Activated CD8-positive, alpha-beta T cell treated with anti-CD3 and anti-CD28 coated beads, Interleukin-2, amount 10 ng/mL, durations not matched to agents 7 days and 5 days (primary cell): Measurements from ENCODE around the gene SACS. TPM values are rescaled to one million over a fixed set of nuclear protein-coding genes. Genes with fewer than 3 reads are reported as not detected.
"Not testable (repeated sequence)": the region's sequence is repeated elsewhere in the genome, so short reads cannot be mapped to it uniquely, and the experiment has no call there.

ENCODE experiments used
- ATAC-seq: fragments of 150-1000 bp; cut with Tn5 transposase; one replicate; pipeline ENCODE4 v1.10.0; 2021; ENCODE audit warnings: moderate library complexity
- CTCF ChIA-PET: fragments of 350-600 bp; sonication (Branson Sonifier 250); formaldehyde crosslinking; loops from one replicate; lab custom pipeline; 2021; ENCODE audit warnings: antibody characterized with exemption; lab: Charles Lee
- POLR2A ChIA-PET: fragments of 350-600 bp; sonication (Branson Sonifier 250); formaldehyde crosslinking; loops from one replicate; lab custom pipeline; 2021; ENCODE audit warnings: antibody characterized with exemption; lab: Charles Lee
- DNase-seq: peaks from one replicate; pipeline ENCODE4 v3.0.0-alpha.2; 2020
- H3K27ac Mint-ChIP-seq: one replicate; pipeline ENCODE4 v1.8.0; 2021; ENCODE audit warnings: mild to moderate bottlenecking, mixed read lengths
- H3K27me3 Mint-ChIP-seq: one replicate; pipeline ENCODE4 v1.8.0; 2021; ENCODE audit warnings: low read depth, mixed read lengths
- H3K36me3 Mint-ChIP-seq: one replicate; pipeline ENCODE4 v1.8.0; 2021; ENCODE audit warnings: low read depth, mixed read lengths
- H3K4me1 Mint-ChIP-seq: one replicate; pipeline ENCODE4 v1.8.0; 2021; ENCODE audit warnings: low read depth, mixed read lengths
- H3K4me3 Mint-ChIP-seq: one replicate; pipeline ENCODE4 v1.8.0; 2021; ENCODE audit warnings: mild to moderate bottlenecking, mixed read lengths
- H3K9me3 Mint-ChIP-seq: one replicate; pipeline ENCODE4 v1.8.0; 2022; ENCODE audit warnings: mixed read lengths; ENCODE audit not compliant: insufficient read depth
- total RNA-seq, 2 experiments: library from RNA; stranded (reverse); gene quantifications; one replicate each; pipeline ENCODE4 v1.2.3, GENCODE V29; 2021

The SACS gene
- total RNA-seq, 2 experiments from 2014 or later: 30.6 to 32.4 TPM

DNA sequence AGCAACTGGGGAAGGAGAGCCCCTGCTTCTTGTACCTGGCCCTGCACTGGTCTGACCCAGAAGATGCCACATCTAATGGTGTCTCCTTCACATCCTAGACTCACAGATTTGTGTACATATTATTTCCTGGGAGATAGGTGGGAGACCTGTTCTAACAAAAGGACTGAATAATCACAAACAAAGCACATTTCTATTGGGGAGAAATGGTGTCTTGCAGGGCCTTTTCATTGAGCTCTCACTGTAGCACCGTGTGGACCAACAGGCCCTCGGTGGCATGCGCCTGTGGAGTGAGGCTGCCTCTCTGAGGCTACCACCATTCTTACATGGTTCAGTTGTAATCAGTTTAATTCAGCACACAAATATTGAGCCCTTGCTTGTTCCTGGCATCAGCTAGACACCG, 989 bp upstream of the SACS start:
- Mint-ChIP-seq H3K9me3 (no peaks in the 10 kb centered on the region), H3K4me3 (no peak overlapping the region), H3K27me3 (peaks cover 37% of the 10 kb centered on the region), H3K4me1 (no peaks in the 10 kb centered on the region), H3K27ac (no peak overlapping the region), H3K36me3 (no peaks in the 10 kb centered on the region)
- CTCF ChIA-PET: no interaction called here
- ATAC-seq (no peak), DNase-seq (no peak)
- POLR2A ChIA-PET: no interaction called here

GRCh38 chr13:23432626-23433025, 876 bp downstream of the SACS start:
- peaks cover 39% of the 10 kb centered on the region for H3K27me3 Mint-ChIP-seq
- H3K4me3 Mint-ChIP-seq: no peak overlapping the region
- no peak for ATAC-seq
- ChIA-PET POLR2A (interaction anchor here (0.5 kb wide), 1 partner anchor 19 kb away, joined by 3 read pairs; no protein-coding TSS in a partner anchor), CTCF (no interaction called here)
- no peak overlapping the region for H3K27ac Mint-ChIP-seq
- no peak for DNase-seq
- H3K36me3 Mint-ChIP-seq: no peaks in the 10 kb centered on the region
- H3K9me3 Mint-ChIP-seq: no peaks in the 10 kb centered on the region
- H3K4me1 Mint-ChIP-seq: no peaks in the 10 kb centered on the region

DNA sequence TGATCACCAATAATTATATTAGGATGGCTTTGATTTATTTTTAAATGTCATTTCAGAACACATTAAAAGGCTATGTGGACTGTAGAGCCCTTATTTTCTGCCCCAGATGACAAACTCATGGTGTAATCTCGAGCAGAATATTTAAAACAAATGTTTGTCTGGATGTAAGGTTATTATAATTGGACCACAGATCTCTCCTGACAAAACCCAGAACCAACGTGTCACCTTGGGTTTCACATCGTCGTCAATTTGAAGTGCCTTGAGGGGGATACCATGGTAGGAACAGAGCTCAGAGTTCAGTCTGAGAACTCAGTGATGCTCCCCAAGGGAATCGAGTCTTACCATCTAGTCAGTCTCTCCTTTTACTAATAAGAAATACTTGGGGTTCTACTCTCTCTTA, 2.8 kb downstream of the SACS start:
- POLR2A ChIA-PET: no interaction called here
- CTCF ChIA-PET: no interaction called here
- no peak for DNase-seq
- Mint-ChIP-seq H3K27ac (no peak overlapping the region), H3K36me3 (no peaks in the 10 kb centered on the region), H3K4me3 (no peak overlapping the region), H3K9me3 (no peaks in the 10 kb centered on the region), H3K27me3 (peaks cover 33% of the 10 kb centered on the region), H3K4me1 (no peaks in the 10 kb centered on the region)
- ATAC-seq: no peak

GRCh38 chr13:23427881-23428528, 5.5 kb downstream of the SACS start:
- Mint-ChIP-seq H3K27ac (no peak overlapping the region), H3K4me3 (no peak overlapping the region), H3K36me3 (no peaks in the 10 kb centered on the region), H3K4me1 (no peaks in the 10 kb centered on the region), H3K9me3 (no peaks in the 10 kb centered on the region), H3K27me3 (peaks cover 20% of the 10 kb centered on the region)
- no peak for ATAC-seq
- POLR2A ChIA-PET: interaction anchor here (0.9 kb wide), 1 partner anchor 18 kb away, joined by 3 read pairs; no protein-coding TSS in a partner anchor
- CTCF ChIA-PET: interaction anchor here (0.9 kb wide), 1 partner anchor 11 kb away, joined by 3 read pairs; no protein-coding TSS in a partner anchor
- DNase-seq: no peak

- CTCF ChIA-PET: interaction anchor here (0.9 kb wide), 1 partner anchor 12 kb away, joined by 3 read pairs; no protein-coding TSS in a partner anchor
- peaks cover 15% of the 10 kb centered on the region for H3K27me3 Mint-ChIP-seq
- POLR2A ChIA-PET: interaction anchor here (0.7 to 0.9 kb wide), 2 partner anchors 18 to 130 kb away, joined by 3 read pairs; no protein-coding TSS in a partner anchor
Measured at GRCh38 chr13:23427342-23427843, 6.1 kb downstream of the SACS start.

GRCh38 chr13:23421596-23421995, 11.9 kb downstream of the SACS start:
- no peaks in the 10 kb centered on the region for H3K4me1 Mint-ChIP-seq
- ChIA-PET POLR2A (no interaction called here), CTCF (no interaction called here)
- ATAC-seq: no peak
- DNase-seq: no peak
- H3K9me3 Mint-ChIP-seq: no peaks in the 10 kb centered on the region
- no peaks in the 10 kb centered on the region for H3K36me3 Mint-ChIP-seq
- H3K27ac Mint-ChIP-seq: no peak overlapping the region
- H3K4me3 Mint-ChIP-seq: no peak overlapping the region
- H3K27me3 Mint-ChIP-seq: no peaks in the 10 kb centered on the region

More at GRCh38 chr13:23427342-23427843, 6.1 kb downstream of the SACS start:
- ATAC-seq (no peak), DNase-seq (no peak)
- Mint-ChIP-seq H3K36me3 (no peaks in the 10 kb centered on the region), H3K9me3 (no peaks in the 10 kb centered on the region), H3K27ac (no peak overlapping the region), H3K4me3 (no peak overlapping the region), H3K4me1 (no peaks in the 10 kb centered on the region)

GRCh38 chr13:23418776-23419683, 14.5 kb downstream of the SACS start:
- no peak for ATAC-seq
- H3K4me3 Mint-ChIP-seq: no peak overlapping the region

GRCh38 chr13:23414682-23415081, 18.8 kb downstream of the SACS start:
- ChIA-PET CTCF (no interaction called here), POLR2A (no interaction called here)
- DNase-seq: no peak
- Mint-ChIP-seq H3K9me3 (no peaks in the 10 kb centered on the region), H3K4me1 (no peaks in the 10 kb centered on the region), H3K36me3 (no peaks in the 10 kb centered on the region), H3K27me3 (peaks cover 14% of the 10 kb centered on the region), H3K27ac (no peak overlapping the region), H3K4me3 (no peak overlapping the region)
- no peak for ATAC-seq

More at GRCh38 chr13:23418776-23419683, 14.5 kb downstream of the SACS start:
- H3K27ac Mint-ChIP-seq: no peak overlapping the region
- no peaks in the 10 kb centered on the region for H3K36me3 Mint-ChIP-seq
- no peaks in the 10 kb centered on the region for H3K27me3 Mint-ChIP-seq
- no peaks in the 10 kb centered on the region for H3K4me1 Mint-ChIP-seq
- ChIA-PET POLR2A (no interaction called here), CTCF (no interaction called here)
- DNase-seq: no peak
- no peaks in the 10 kb centered on the region for H3K9me3 Mint-ChIP-seq

GRCh38 chr13:23411706-23412105, 21.8 kb downstream of the SACS start:
- ATAC-seq (no peak), DNase-seq (no peak)
- H3K4me3 Mint-ChIP-seq: no peak overlapping the region
- peaks cover 14% of the 10 kb centered on the region for H3K27me3 Mint-ChIP-seq
- no peaks in the 10 kb centered on the region for H3K9me3 Mint-ChIP-seq
- ChIA-PET CTCF (no interaction called here), POLR2A (no interaction called here)
- no peak overlapping the region for H3K27ac Mint-ChIP-seq
- H3K36me3 Mint-ChIP-seq: no peaks in the 10 kb centered on the region
- peaks cover 2% of the 10 kb centered on the region for H3K4me1 Mint-ChIP-seq

- no peak for DNase-seq
- Mint-ChIP-seq H3K36me3 (no peaks in the 10 kb centered on the region), H3K27ac (no peak overlapping the region), H3K4me3 (no peak overlapping the region), H3K4me1 (peaks cover 2% of the 10 kb centered on the region), H3K9me3 (no peaks in the 10 kb centered on the region), H3K27me3 (peaks cover 14% of the 10 kb centered on the region)
- ChIA-PET CTCF (no interaction called here), POLR2A (no interaction called here)
- no peak for ATAC-seq
Measured at GRCh38 chr13:23411220-23411619, 22.3 kb downstream of the SACS start.

- peaks cover 2% of the 10 kb centered on the region for H3K4me1 Mint-ChIP-seq
- no peaks in the 10 kb centered on the region for H3K9me3 Mint-ChIP-seq
- no peak overlapping the region for H3K27ac Mint-ChIP-seq
- H3K36me3 Mint-ChIP-seq: no peaks in the 10 kb centered on the region
- ATAC-seq (no peak), DNase-seq (no peak)
- peaks cover 23% of the 10 kb centered on the region for H3K27me3 Mint-ChIP-seq
- ChIA-PET CTCF (interaction anchor here (1.6 kb wide), 1 partner anchor 29 kb away, joined by 4 read pairs; no protein-coding TSS in a partner anchor), POLR2A (no interaction called here)
- no peak overlapping the region for H3K4me3 Mint-ChIP-seq
Measured at GRCh38 chr13:23408026-23408425, 25.5 kb downstream of the SACS start.

DNA sequence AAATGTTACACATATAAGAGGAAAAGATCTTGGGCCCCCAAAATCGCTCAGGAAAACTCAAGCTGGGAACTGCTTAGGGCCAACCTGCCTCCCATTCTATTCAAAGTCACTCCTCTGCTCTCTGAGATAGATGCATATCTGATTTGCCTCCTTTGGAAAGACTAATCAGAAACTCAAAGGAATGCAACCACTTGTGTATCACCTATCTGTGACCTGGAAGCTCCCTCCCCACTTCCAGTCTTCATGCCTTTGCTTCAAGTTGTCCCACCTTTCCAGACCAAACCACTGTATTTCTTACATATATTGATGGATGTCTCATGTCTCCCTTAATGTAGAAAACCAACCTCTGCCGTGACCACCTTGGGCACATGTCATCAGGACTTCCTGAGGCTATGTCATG, 32.3 kb downstream of the SACS start:
- H3K4me3 Mint-ChIP-seq, POLR2A ChIA-PET, ATAC-seq, H3K36me3 Mint-ChIP-seq, H3K9me3 Mint-ChIP-seq, H3K27ac Mint-ChIP-seq, H3K4me1 Mint-ChIP-seq, CTCF ChIA-PET, DNase-seq: not testable (repeated sequence)
- H3K27me3 Mint-ChIP-seq: peaks cover 13% of the 10 kb centered on the region
